T-helper 2 cell treated with Interferon-gamma antibody and Interleukin-4, amounts not matched to agents 5 μg/mL and 100 μg/mL, for 36 hours (primary cell): Measurements from ENCODE around the gene RNF128.
A peak's percentile ranks its signal among the peaks of the same experiment; 100 is the strongest.
"Not testable (repeated sequence)": the region's sequence is repeated elsewhere in the genome, so short reads cannot be mapped to it uniquely, and the experiment has no call there.

Experiments used
- DNase-seq: peaks from one replicate; pipeline ENCODE4 v3.0.0; 2021; ENCODE audit warnings: low spot score
- H3K27ac Mint-ChIP-seq: one replicate; pipeline ENCODE4 v1.8.0; 2021; ENCODE audit warnings: mild to moderate bottlenecking, mixed read lengths
- H3K27me3 Mint-ChIP-seq: one replicate; pipeline ENCODE4 v1.8.0; 2021; ENCODE audit warnings: low read depth, mixed read lengths
- H3K36me3 Mint-ChIP-seq: one replicate; pipeline ENCODE4 v1.8.0; 2021; ENCODE audit warnings: low read depth, mixed read lengths
- H3K4me1 Mint-ChIP-seq: one replicate; pipeline ENCODE4 v1.8.0; 2021; ENCODE audit warnings: low read depth, mixed read lengths
- H3K4me3 Mint-ChIP-seq: one replicate; pipeline ENCODE4 v1.8.0; 2022; ENCODE audit warnings: mild to moderate bottlenecking, moderate library complexity, mixed read lengths
- H3K9me3 Mint-ChIP-seq: one replicate; pipeline ENCODE4 v1.8.0; 2021; ENCODE audit warnings: mixed read lengths

Gene RNF128

DNA sequence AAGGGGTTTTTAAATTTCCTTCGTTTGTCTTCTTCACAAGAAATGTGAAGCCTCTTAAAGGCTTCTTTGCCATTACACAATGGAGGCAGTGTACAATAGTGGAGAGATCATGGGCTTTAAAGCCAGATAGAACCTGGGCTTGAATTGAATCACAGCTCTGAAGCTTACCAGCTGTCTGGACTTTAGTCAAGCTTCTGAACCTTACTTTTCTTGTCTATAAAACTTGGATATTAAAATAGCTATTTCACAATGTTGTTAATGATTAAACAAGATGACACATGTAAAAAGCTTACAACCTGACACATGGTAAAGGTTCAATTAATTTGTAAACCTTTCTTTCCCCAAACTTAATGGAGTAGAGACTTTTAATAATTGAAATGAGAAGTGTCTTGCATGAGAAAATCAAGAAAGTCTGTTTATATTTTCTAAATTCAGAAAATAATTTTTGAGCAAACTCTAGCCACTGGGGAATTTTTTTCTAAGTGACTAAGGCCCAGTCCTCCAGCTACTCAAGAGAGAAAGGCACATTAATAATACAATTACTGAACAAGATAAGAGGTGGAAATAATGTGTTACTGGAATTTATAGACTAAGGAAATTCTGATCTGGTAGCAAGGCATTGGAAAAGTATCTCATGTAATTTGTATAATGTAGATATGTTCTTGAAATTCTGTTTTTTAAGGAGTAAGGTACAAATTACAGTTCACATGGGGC lies 54.3 kb downstream of the RNF128 start:
- no peaks in the 10 kb centered on the region for H3K27me3 Mint-ChIP-seq
- H3K27ac Mint-ChIP-seq, result no peak overlapping the region
- no peak overlapping the region for H3K4me3 Mint-ChIP-seq
- no peaks in the 10 kb centered on the region for H3K9me3 Mint-ChIP-seq
- no peaks in the 10 kb centered on the region for H3K36me3 Mint-ChIP-seq
- no peak for DNase-seq
- H3K4me1 Mint-ChIP-seq, result no peaks in the 10 kb centered on the region

DNA sequence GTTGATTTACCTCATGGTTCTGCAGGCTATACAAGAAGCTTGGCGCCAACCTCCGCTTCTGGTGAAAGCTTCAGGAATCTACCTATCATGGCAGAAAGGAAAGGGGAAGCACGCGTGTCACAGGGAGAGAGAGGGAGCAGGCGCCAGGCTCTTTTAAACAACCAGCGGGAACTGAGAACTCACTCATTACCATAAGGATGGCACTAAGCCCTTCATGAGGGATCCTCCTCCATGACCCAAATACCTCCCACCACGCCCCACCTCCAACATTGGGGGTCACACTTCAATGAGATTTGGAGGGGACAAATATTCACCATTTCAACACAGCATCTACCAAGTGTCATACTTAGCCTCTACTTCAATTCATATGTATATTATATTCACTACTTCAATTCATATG lies 57.2 kb downstream of the RNF128 start:
- DNase-seq, result no peak
- H3K27ac Mint-ChIP-seq, result no peak overlapping the region
- H3K4me1 Mint-ChIP-seq, result no peaks in the 10 kb centered on the region
- no peaks in the 10 kb centered on the region for H3K27me3 Mint-ChIP-seq
- no peaks in the 10 kb centered on the region for H3K9me3 Mint-ChIP-seq
- H3K4me3 Mint-ChIP-seq, result no peak overlapping the region
- no peaks in the 10 kb centered on the region for H3K36me3 Mint-ChIP-seq

DNA sequence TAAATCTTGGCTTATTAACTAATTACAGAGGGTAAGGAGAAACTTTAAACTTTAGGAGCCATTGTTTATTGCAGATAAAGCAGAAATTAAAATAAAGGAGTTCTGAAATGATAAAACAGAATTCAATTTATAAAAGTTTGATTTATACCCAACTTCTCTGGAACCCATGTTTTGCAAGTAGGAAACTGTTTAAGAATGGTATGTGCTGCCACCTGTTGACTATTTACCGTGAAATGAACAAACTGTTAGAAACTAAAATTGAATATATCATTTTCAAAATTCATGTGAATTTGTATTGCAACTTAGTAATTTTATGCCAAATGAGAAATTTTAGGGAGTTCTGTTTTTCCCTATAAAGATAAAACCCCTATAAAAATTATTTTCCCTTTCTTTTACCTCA lies 65.0 kb downstream of the RNF128 start:
- H3K36me3 Mint-ChIP-seq, result no peaks in the 10 kb centered on the region
- H3K4me3 Mint-ChIP-seq, result no peak overlapping the region
- H3K27ac Mint-ChIP-seq, result no peak overlapping the region
- H3K27me3 Mint-ChIP-seq, result no peaks in the 10 kb centered on the region
- no peaks in the 10 kb centered on the region for H3K9me3 Mint-ChIP-seq
- DNase-seq, result no peak
- H3K4me1 Mint-ChIP-seq, result no peaks in the 10 kb centered on the region

DNA sequence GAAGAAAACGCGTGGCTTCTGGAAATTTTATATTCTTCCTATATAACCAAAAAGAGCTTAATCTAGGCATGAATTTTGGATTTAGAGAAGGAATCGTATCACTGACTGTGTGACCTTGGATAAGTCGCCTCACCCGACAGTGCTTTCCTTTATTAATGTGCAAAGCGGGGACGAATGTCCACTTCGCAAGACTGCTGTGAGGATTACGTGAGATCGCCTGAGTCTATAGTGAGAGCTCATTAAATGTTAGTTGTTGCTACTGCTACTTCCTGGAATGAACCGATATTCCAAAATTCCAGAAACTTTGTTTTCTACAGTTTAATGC lies 75.5 kb downstream of the RNF128 start:
- no peaks in the 10 kb centered on the region for H3K4me1 Mint-ChIP-seq
- H3K36me3 Mint-ChIP-seq, result no peaks in the 10 kb centered on the region
- peaks cover 36% of the 10 kb centered on the region for H3K27me3 Mint-ChIP-seq
- H3K9me3 Mint-ChIP-seq, result no peaks in the 10 kb centered on the region
- no peak overlapping the region for H3K27ac Mint-ChIP-seq
- H3K4me3 Mint-ChIP-seq, result peak overlapping the region; percentile 87
- no peak for DNase-seq

DNA sequence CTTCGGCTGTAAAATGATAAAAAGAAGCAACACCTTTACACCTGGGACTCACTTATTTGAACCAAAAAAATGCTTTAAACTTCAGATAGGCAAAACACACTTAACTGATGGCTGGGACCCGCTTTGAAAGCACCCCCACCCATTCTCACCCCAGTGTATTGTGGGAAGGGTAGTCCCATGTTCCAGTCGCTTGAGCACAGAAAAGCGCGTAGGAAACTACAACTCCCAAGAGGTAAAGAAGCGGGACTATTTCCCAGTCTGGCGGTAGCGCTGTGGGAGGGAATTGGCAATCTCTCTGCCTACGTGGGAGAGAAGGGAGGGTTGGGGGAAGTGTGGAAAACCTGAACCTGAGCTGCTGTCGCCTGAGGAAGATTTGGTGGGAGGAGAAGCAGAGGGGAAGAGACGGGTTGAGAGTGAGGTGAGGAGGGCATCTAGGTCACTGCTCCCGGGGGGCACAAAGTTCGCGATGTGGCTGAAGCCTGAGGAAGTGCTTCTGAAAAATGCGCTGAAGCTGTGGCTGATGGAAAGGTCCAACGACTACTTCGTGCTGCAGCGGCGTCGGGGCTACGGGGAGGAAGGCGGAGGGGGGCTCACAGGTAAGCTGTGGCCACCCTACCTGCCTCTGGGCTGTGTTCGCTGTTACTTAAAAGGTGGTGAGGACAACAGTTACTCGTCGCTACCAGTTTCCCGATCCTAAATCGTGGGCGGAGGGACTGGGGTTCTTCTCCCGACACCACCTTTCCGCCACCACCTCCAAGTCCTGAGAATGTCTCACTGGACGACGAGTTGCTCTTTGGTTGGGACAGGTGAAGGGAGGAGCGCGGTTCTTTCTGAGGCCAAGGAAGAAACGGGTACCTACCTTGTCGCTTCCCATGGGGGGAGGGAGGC lies 76.1 kb downstream of the RNF128 start, which contains the start of gene TBC1D8B:
TBC1D8B (plus strand) TSS at position 286 of the 888 bp plus-strand sequence; CDS start at position 467, 181 bp downstream.
- no peak for DNase-seq
- H3K27ac Mint-ChIP-seq, result no peak within 1 kb of the TSS
- H3K4me3 Mint-ChIP-seq, result peak within 1 kb of the TSS; percentile 87
- peaks cover 36% of the 10 kb centered on the region for H3K27me3 Mint-ChIP-seq
- H3K9me3 Mint-ChIP-seq, result no peaks in the 10 kb centered on the region
- no peaks in the 10 kb centered on the region for H3K4me1 Mint-ChIP-seq
- H3K36me3 Mint-ChIP-seq, result no peaks in the 10 kb centered on the region

DNA sequence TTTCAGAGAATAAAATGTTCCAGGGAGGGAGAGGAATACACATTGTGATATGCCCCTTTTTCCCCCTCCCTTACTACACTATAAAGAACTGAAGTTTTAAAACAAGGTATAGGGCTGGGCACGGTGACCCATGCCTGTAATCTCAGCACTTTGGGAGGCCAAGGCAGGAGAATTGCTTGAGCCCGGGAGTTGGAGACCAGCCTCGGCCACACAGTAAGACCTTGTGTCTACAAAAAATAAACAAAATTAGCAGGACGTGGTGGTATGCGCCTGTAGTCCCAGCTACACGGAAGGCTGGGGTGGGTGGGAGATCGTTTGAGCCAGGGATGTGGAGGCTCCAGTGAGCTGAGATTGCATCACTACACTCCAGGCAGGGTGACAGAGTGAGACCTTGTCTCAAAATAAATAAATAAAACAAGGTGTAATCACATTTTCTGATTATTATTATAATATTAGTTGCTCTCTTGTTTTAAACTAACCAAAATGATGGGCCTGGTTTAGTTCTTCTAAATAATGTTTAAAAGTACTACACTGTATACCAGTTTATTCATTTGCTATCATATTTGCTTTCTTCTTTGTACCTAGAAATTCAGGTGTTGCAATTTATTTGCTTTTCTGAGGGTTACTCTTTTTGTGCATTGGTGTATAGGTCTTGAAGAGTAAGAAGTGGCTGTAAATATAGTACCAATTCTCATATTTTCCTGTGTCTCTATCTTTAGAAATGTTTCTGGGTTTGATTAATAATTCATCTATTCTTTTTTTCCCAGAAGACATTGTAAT lies 84.8 kb downstream of the RNF128 start:
- Mint-ChIP-seq H3K27ac (no peak overlapping the region), H3K9me3 (no peaks in the 10 kb centered on the region), H3K36me3 (no peaks in the 10 kb centered on the region), H3K27me3 (peaks cover under 1% of the 10 kb centered on the region), H3K4me1 (no peaks in the 10 kb centered on the region), H3K4me3 (no peak overlapping the region)
- DNase-seq, result no peak

DNA sequence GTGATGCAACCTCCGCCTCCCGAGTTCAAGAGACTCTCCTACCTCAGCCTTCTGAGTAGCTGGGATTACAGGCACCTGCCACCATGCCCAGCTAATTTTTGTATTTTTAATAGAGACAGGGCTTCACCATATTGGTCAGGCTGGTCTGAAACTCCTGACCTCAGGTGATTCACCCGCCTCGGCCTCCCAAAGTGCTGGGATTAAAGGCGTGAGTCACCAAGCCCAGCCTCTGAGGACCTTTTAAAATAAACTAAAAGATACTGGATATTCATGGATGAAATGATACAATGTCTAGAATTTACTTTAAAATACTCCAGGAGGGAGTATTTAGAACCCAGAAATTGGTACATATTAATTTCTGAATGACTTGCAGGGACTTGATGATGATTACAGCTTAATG lies 86.4 kb downstream of the RNF128 start:
- not testable (repeated sequence) for DNase-seq, H3K27ac Mint-ChIP-seq, H3K9me3 Mint-ChIP-seq, H3K4me1 Mint-ChIP-seq, H3K36me3 Mint-ChIP-seq, H3K4me3 Mint-ChIP-seq, H3K27me3 Mint-ChIP-seq

DNA sequence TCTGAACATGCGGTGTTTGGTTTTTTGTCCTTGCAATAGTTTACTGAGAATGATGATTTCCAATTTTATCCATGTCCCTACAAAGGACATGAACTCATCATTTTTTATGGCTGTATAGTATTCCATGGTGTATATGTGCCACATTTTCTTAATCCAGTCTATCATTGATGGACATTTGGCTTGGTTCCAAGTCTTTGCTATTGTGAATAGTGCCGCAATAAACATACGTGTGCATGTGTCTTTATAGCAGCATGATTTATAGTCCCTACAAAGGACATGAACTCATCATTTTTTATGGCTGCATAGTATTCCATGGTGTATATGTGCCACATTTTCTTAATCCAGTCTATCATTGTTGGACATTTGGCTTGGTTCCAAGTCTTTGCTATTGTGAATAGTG lies 87.6 kb downstream of the RNF128 start:
- not testable (repeated sequence) for H3K4me1 Mint-ChIP-seq, H3K36me3 Mint-ChIP-seq, H3K9me3 Mint-ChIP-seq, H3K27ac Mint-ChIP-seq, H3K27me3 Mint-ChIP-seq, H3K4me3 Mint-ChIP-seq, DNase-seq
